CD14-positive monocyte (primary cell): ENCODE measurements around the gene POC1A. TPM values are rescaled to one million over a fixed set of nuclear protein-coding genes. Genes with fewer than 3 reads are reported as not detected.

ENCODE experiments used
- DNase-seq, 3 donors: peaks; one replicate each; pipeline ENCODE4 v3.0.0-alpha.2; 2011 to 2022
- H2AFZ ChIP-seq: 2 replicates; pipeline ENCODE4 v1.6.0; 2012; ENCODE audit warnings: mild to moderate bottlenecking, low read depth, low read length, inconsistent platforms; ENCODE audit not compliant: insufficient read depth, poor library complexity, severe bottlenecking
- H3K27ac ChIP-seq, 2 donors: 1 replicate in 1 of 2; 2 replicates in 1 of 2; pipeline ENCODE4 v1.5.1; 2012 to 2013; ENCODE audit warnings: low read length in 2 of 2, control low read depth in 1 of 2, inconsistent platforms in 1 of 2, low read depth in 1 of 2, mild to moderate bottlenecking in 1 of 2
- H3K27me3 ChIP-seq, 2 donors: one replicate each; pipeline versions ENCODE4 v1.6.0 to v1.6.1; 2011 to 2013; ENCODE audit warnings: low read length in 2 of 2; ENCODE audit not compliant: control insufficient read depth in 2 of 2, insufficient read depth in 2 of 2
- H3K36me3 ChIP-seq, 2 donors: replicated peaks in 1 of 2; 1 replicate in 1 of 2; 2 replicates in 1 of 2; pipeline versions ENCODE4 v1.5.1 to v1.6.1; 2012 to 2013; ENCODE audit warnings: low read length in 2 of 2, control low read depth in 1 of 2, inconsistent platforms in 1 of 2, mild to moderate bottlenecking in 1 of 2; ENCODE audit not compliant: insufficient read depth in 2 of 2, control insufficient read depth in 1 of 2
- H3K4me1 ChIP-seq, 2 donors: 1 replicate in 1 of 2; 2 replicates in 1 of 2; pipeline versions ENCODE4 v1.5.1 to v1.6.1; 2012 to 2013; ENCODE audit warnings: low read length in 2 of 2, control low read depth in 1 of 2, inconsistent platforms in 1 of 2, mild to moderate bottlenecking in 1 of 2, moderate library complexity in 1 of 2; ENCODE audit not compliant: insufficient read depth in 2 of 2, control insufficient read depth in 1 of 2
- H3K4me2 ChIP-seq: replicated peaks from 2 replicates; pipeline ENCODE3; 2012; ENCODE audit warnings: low read length, moderate library complexity, mild to moderate bottlenecking; ENCODE audit not compliant: poor library complexity, severe bottlenecking; ENCODE audit errors: extremely low read depth
- H3K4me3 ChIP-seq, 3 experiments: fragments of 200-600 bp in 1 of 3; sonication (generic) in 1 of 3; replicated peaks in 1 of 3; 1 replicate in 2 of 3; 2 replicates in 1 of 3; pipeline ENCODE4 v1.5.1; 2011 to 2013; ENCODE audit warnings: low read length in 3 of 3, mild to moderate bottlenecking in 3 of 3, control low read depth in 2 of 3, low read depth in 2 of 3, inconsistent platforms in 1 of 3, moderate library complexity in 1 of 3
- H3K79me2 ChIP-seq: 2 replicates; pipeline ENCODE4 v1.6.0; 2012; ENCODE audit warnings: mild to moderate bottlenecking, control low read depth, inconsistent platforms, low read length, moderate library complexity; ENCODE audit not compliant: insufficient read depth
- H3K9ac ChIP-seq: 2 replicates; pipeline ENCODE4 v1.6.0; 2017; ENCODE audit warnings: low read length, mild to moderate bottlenecking; ENCODE audit not compliant: insufficient read depth, poor library complexity, severe bottlenecking
- H3K9me3 ChIP-seq, 2 donors: replicated peaks in 1 of 2; 1 replicate in 1 of 2; 2 replicates in 1 of 2; pipeline versions ENCODE4 v1.5.1 to v1.6.1; 2012 to 2013; ENCODE audit warnings: low read length in 2 of 2, control low read depth in 1 of 2; ENCODE audit not compliant: control insufficient read depth in 1 of 2, insufficient read depth in 1 of 2
- H4K20me1 ChIP-seq: 2 replicates; pipeline ENCODE4 v1.6.0; 2012; ENCODE audit warnings: mild to moderate bottlenecking, low read length, control low read depth, moderate library complexity; ENCODE audit not compliant: insufficient read depth
- H3K27ac Mint-ChIP-seq, 7 donors: one replicate each; pipeline ENCODE4 v1.8.0; 2020; ENCODE audit warnings: mild to moderate bottlenecking in 7 of 7, mixed read lengths in 7 of 7, moderate library complexity in 6 of 7, inconsistent platforms in 2 of 7
- H3K27me3 Mint-ChIP-seq, 3 donors: one replicate each; pipeline ENCODE4 v1.8.0; 2021 to 2022; ENCODE audit warnings: low read depth in 3 of 3, mild to moderate bottlenecking in 3 of 3, mixed read lengths in 3 of 3, moderate library complexity in 3 of 3, inconsistent platforms in 1 of 3
- H3K36me3 Mint-ChIP-seq, 2 donors: one replicate each; pipeline ENCODE4 v1.8.0; 2020; ENCODE audit warnings: mixed read lengths in 2 of 2, inconsistent platforms in 1 of 2, mild to moderate bottlenecking in 1 of 2
- H3K4me1 Mint-ChIP-seq: one replicate; pipeline ENCODE4 v1.8.0; 2020; ENCODE audit warnings: mild to moderate bottlenecking, mixed read lengths
- H3K4me3 Mint-ChIP-seq, 2 donors: one replicate each; pipeline ENCODE4 v1.8.0; 2020; ENCODE audit warnings: mild to moderate bottlenecking in 2 of 2, mixed read lengths in 2 of 2, moderate library complexity in 1 of 2
- H3K9me3 Mint-ChIP-seq, 7 donors: one replicate each; pipeline ENCODE4 v1.8.0; 2020 to 2022; ENCODE audit warnings: mixed read lengths in 7 of 7, mild to moderate bottlenecking in 6 of 7, moderate library complexity in 6 of 7, inconsistent platforms in 2 of 7
- WGBS: methylation state at CpG from one replicate; pipeline ENCODE4 v1.1.5; 2013; ENCODE audit warnings: missing lambda C conversion rate; ENCODE audit not compliant: insufficient coverage; 5-methylcytosine and 5-hydroxymethylcytosine counted together
- intact Hi-C, 2 donors: fragments of 100-400 bp; cut with micrococcal nuclease; formaldehyde crosslinking; loops; one replicate each; pipeline versions ENCODE4 v1.15.0 to v1.15.1; 2023
- polyA plus RNA-seq, 3 donors: library from polyadenylated mRNA; depleted of rRNA in 1 of 3; unstranded in 2 of 3; stranded (reverse) in 1 of 3; fragments of 300-500 nt in 2 of 3; fragments of >200 nt in 1 of 3; fragmentation: Illumina TruSeq in 2 of 3; gene quantifications; 1 replicate in 2 of 3; 2 replicates in 1 of 3; pipeline ENCODE4 v1.2.3, GENCODE V29; 2012 to 2021
- TF ChIP-seq, protein P1 (sequence below): fragments of 200-600 bp; IDR thresholded peaks from one replicate; pipeline ENCODE4 v1.8.0; 2022; ENCODE audit warnings: antibody characterized with exemption, mild to moderate bottlenecking

The POC1A gene
- polyA plus RNA-seq, 3 donors, result 1.2 to 2.0 (median 1.5) TPM

DNA sequence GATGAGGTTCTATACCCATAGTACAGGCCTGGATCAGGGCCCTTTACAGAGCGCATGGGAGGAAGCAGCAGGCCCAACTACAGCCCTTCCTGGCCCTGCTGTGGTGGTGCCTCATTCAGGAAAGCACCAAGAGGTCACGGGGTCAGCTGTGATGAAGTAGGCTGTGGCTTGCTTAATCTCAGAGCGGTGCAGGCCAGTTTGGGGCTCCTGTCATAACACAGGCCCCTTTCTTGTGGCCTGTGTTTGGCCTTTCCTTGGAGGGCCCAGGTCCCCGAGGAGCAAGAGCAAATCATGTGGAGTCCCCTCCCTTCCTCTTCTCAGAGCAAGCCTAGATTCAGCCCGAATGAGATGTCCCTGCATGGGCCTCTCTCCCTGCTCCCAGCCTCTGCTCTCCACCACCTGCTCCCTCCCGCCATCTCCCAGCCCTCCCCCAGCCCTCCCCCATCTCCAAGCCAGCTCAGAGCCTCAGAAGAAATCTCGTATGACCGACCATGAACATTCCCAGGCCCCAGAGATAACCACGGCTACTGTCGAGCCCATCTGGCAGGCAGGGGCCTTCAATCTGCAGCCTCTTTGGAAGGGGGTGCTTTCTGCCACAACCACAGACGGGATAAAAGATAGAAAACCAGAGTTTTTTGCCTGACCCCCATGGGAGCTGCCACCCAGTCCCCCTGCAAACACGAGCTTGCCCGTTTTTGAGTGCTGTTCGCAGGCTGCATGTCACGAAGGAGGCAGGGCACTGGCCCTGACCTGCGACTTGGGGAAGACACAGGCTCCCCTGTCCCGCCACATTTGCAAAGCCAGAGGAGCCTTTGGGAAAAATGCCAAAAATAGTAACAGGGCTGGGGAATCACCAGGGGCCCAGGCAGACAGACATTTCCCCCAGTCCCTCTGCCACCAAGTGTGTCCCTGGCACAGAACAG, 65.5 kb downstream of the POC1A start:
- intact Hi-C loops, result loop anchor here in 1 of 2 donors (2.0 kb wide), 2 partner anchors 26 to 34 kb away; no protein-coding TSS in a partner anchor
- H3K36me3 Mint-ChIP-seq, result peaks cover 12 to 24% of the 10 kb centered on the region in 2 donors
- no peaks in the 10 kb centered on the region for H3K9me3 Mint-ChIP-seq
- Histone ChIP-seq H3K4me3 (no peak overlapping the region), H2AFZ (peak overlapping the region; percentile 61), H3K9me3 (no peaks in the 10 kb centered on the region), H3K9ac (peak overlapping the region; percentile 32), H3K4me2 (no peak overlapping the region), H4K20me1 (no peaks in the 10 kb centered on the region), H3K4me1 (peaks cover 42 to 54% of the 10 kb centered on the region in 2 donors), H3K36me3 (peaks cover 5 to 9% of the 10 kb centered on the region in 2 donors), H3K27me3 (no peaks in the 10 kb centered on the region), H3K27ac (peak overlapping the region; percentile 84 to 86), H3K79me2 (no peaks in the 10 kb centered on the region)
- WGBS, result 57% methylated on average over 14 of the region's 17 CpGs
- H3K4me1 Mint-ChIP-seq, result peaks cover 52% of the 10 kb centered on the region
- DNase-seq, result peak; percentile 84 to 95 (median 84)
- peak overlapping the region in 1 of 2 donors; percentile 30 for H3K4me3 Mint-ChIP-seq
- peak overlapping the region; percentile 78 to 95 (median 91) for H3K27ac Mint-ChIP-seq
- TF ChIP-seq, protein P1, sequence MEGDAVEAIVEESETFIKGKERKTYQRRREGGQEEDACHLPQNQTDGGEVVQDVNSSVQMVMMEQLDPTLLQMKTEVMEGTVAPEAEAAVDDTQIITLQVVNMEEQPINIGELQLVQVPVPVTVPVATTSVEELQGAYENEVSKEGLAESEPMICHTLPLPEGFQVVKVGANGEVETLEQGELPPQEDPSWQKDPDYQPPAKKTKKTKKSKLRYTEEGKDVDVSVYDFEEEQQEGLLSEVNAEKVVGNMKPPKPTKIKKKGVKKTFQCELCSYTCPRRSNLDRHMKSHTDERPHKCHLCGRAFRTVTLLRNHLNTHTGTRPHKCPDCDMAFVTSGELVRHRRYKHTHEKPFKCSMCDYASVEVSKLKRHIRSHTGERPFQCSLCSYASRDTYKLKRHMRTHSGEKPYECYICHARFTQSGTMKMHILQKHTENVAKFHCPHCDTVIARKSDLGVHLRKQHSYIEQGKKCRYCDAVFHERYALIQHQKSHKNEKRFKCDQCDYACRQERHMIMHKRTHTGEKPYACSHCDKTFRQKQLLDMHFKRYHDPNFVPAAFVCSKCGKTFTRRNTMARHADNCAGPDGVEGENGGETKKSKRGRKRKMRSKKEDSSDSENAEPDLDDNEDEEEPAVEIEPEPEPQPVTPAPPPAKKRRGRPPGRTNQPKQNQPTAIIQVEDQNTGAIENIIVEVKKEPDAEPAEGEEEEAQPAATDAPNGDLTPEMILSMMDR, result no peak
- no peaks in the 10 kb centered on the region for H3K27me3 Mint-ChIP-seq

- Mint-ChIP-seq H3K4me1 (peaks cover 48% of the 10 kb centered on the region), H3K4me3 (no peak overlapping the region), H3K9me3 (no peaks in the 10 kb centered on the region), H3K27me3 (no peaks in the 10 kb centered on the region), H3K36me3 (peaks cover 12 to 24% of the 10 kb centered on the region in 2 donors), H3K27ac (peak overlapping the region; percentile 78 to 95 (median 91))
- Histone ChIP-seq H3K9ac (peak overlapping the region; percentile 32), H3K4me3 (peak overlapping the region in 1 of 3 experiments; percentile 12), H3K27me3 (no peaks in the 10 kb centered on the region), H2AFZ (peak overlapping the region; percentile 61), H3K79me2 (no peaks in the 10 kb centered on the region), H3K36me3 (peaks cover under 1% of the 10 kb centered on the region in 2 donors), H3K4me2 (no peak overlapping the region), H3K4me1 (peaks cover 42 to 50% of the 10 kb centered on the region in 2 donors), H3K27ac (peak overlapping the region; percentile 84 to 86), H3K9me3 (no peaks in the 10 kb centered on the region), H4K20me1 (no peaks in the 10 kb centered on the region)
- no peak for DNase-seq
- TF ChIP-seq, protein P1, result no peak
- intact Hi-C loops, result loop anchor here in 1 of 2 donors (2.0 kb wide), 2 partner anchors 25 to 35 kb away; no protein-coding TSS in a partner anchor
- WGBS, result 96% methylated on average over 2 of the region's 3 CpGs
Measured at GRCh38 chr3:52087731-52088130, 66.5 kb downstream of the POC1A start.
